Stimulated activated CD4-positive, alpha-beta T cell treated with anti-CD3 and anti-CD28 coated beads, TNF-alpha, amount 100 ng/mL, for 24 hours (primary cell): Measurements from ENCODE around the gene MAP2K7.
"Not testable (repeated sequence)": the region's sequence is repeated elsewhere in the genome, so short reads cannot be mapped to it uniquely, and the experiment has no call there.

ENCODE experiments used
- DNase-seq, 3 experiments: peaks; one replicate each; pipeline ENCODE4 v3.0.0-alpha.2; 2020; ENCODE audit warnings: low read depth in 3 of 3

MAP2K7 gene

DNA sequence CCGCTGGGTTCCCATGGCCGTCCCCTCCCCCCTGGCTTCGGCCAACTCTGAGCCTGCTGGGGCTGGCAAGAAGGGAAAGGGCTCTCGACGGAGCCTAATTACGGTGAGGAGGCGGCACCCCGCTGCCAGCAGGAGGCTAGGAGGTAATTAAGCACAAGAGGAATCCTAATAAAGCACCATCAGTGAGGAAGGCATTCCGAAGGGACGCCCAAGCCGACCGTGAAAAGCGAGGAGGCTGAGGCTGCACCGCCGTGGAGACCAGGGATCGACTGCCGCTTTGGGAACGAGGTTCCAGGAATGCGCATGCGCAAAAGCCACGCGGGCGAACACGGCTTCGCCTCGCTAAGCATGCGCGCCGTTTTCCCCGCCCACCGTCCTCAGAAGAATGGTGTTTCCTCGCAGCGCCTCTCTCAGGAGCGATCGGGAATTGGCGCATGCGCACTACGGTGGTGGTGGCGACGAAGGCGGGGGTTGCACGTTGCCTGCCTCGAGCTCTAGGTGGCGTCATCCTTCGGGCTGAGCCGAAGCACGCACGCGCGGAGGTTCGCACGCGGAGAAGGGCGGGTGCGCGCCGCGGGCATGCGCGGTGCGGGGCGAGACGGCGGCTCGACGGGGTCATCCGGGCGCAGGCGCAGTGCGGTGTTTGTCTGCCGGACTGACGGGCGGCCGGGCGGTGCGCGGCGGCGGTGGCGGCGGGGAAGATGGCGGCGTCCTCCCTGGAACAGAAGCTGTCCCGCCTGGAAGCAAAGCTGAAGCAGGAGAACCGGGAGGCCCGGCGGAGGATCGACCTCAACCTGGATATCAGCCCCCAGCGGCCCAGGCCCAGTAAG, at the start of gene MAP2K7:
TSS of gene MAP2K7 (plus strand) at position 634 of the 830 bp plus-strand sequence. CDS start at position 702, 68 bp downstream.
- peak; percentile 100 for DNase-seq

DNA sequence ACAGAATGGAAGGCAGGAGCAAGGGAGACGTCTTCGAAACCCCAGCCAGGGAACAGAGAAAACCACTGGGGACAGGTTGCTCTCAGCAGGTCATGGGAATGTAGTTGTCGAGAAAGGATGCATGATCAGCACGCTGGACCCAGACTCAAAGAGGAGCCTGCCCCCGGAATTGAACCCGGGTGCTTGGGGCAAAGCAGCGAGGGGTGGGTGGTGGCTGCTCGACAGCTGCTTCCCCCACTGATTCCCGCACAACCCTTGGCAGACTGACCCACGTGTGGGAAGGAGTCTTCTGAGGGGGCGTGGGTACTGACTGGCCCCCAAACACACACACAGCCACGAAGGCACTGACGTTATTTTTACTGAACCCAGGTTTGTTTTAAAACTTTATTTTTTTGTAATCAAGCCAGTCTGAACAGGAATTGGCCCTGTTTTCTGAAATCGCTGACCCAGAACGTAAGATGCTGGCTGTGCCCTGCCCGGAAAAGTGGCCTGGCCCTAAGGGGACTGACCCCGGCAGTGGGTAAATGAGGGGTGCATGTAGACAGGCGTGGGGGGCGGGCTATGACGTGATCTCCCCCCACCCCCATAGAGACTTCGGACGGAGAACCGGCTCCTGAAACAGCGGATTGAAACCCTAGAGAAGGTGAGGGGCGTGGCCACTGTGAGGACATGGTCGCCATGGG, 48.1 kb upstream of the MAP2K7 start:
- no peak for DNase-seq

DNA sequence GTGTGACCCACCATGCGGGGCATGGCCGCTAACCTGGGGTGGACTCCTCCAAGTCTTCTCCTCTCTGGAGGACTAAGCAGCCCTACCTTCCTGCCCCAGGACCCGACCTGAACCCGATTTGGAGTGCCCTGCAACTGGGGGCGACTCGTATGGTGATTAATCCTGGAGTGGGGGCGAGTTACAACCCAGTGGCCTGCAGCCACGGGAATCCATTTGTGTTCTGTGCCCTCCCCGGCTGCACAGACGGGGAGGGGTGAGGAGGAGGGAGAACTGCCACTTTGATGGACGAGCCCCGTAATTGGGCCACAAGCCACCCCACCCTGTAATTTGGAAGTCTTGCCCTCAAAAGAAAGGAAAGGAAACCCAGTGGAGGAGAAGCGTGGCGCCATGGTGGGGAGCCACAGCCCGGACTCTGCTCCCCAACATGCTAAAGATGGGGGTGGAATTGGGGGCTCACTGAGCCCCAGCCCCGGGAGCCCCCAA, 47.5 kb upstream of the MAP2K7 start:
- no peak for DNase-seq

DNA sequence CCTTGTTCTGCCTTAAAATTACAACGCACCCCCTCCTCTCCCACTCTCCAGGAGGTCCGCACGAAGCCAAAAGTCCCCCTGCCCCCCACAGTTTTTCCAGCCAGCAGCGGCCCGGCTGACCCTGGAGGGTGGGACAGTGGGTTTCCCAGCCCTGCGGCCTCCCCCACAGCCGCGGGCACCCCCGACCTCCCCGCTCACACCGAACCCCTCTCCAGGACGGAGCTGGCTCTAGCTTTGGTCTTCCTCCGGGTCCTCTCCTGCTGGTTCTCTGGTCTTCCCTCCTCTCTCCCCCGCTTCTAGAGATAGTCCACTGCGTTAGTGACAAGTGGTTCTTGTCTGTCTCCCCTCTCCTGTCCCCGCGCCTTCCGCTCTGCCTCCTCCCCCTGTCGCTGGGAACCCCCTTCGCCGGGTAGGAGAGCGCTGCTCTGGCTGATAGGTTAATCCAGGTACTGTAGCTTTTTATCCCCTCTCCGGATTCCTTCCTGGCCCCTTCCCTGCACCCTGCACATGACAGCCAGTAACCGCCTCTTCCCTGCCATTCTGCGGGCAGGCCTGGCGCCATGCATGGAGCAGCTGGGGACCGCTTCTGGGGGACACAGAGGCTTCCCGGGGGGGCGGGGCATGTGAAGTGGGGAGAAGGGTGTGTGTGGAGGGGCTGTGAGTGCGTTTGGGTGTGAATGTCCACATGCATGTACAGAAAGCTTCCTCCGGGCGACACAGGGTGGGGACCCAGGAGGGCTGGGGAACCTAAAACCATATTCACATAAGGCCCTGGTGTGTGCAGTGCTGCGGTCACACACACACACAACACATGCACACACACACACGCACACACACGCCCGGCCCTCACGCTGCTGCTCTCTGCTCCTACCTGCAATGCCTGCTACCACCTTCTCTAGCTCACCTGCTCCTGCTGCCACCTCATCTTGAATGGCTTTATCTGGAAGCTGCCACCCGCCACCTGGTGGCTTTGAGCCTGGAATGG, 46.7 kb upstream of the MAP2K7 start:
- no peak for DNase-seq

DNA sequence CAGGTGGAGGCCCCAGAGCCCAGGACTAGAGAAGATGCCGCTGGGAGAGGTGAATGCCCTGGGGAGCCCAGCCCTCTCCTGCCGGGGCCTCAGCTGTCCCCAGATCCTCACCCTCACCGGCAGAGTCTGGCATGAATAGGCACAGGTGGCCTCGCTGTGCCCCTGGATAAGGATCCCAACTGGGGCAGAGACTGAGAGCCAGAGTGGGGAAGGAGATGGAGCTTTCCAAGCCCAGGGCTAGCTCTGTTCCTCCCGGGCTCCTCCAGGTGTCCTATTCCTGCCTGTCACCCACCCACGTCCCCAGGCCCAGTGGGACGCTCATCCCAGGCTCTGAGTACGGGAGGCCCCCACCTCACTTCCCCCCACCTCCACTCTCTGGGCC, 46.0 kb upstream of the MAP2K7 start:
- no peak for DNase-seq

DNA sequence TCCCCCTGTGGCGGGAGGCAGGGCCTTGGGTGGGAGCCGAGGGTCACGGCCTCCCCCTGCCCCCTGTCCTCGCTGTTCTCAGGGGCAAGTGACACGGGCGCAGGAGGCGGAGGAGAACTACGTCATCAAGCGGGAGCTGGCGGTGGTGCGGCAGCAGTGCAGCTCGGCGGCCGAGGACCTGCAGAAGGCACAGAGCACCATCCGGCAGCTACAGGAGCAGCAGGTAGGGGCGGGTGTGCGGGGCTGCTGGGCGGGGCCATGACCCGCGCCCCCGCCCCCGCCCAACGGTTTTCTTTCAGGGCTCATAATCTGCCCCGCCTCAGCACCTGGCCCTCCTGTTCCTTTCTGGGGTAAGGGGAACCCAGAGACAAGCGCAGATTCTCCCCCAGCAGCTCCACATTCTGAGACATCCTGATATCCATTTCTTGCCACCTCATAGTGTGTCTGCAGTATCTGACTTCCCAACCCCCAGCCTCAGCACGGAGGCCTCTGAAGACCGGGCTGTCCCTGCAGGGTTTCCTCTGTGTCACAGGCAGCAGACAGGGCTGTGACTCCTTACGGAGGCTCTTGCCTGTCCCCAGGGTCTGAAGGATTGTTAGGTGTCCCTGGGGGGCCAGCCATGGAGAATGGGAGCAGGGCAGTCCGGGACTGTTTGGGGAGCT, 45.4 kb upstream of the MAP2K7 start:
- no peak for DNase-seq

DNA sequence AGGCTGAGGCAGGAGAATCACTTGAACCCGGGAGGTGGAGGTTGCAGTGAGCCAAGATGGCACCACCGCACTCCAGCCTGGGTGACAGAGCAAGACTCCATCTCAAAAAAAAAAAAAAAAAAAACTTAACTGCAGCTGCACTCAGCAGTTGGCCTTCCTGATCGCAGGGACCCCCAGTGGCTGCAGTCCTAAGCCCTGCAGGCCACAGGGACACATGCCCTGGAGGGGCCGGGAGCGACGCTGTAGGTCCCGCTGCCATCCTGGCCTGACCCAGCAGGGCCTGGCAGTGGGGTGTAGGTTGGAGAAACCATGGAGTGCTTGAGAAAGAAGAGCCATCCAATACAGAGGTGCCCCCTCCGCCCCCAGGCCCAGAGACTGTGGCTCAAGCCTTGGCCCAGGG, 44.6 kb upstream of the MAP2K7 start:
- not testable (repeated sequence) for DNase-seq

DNA sequence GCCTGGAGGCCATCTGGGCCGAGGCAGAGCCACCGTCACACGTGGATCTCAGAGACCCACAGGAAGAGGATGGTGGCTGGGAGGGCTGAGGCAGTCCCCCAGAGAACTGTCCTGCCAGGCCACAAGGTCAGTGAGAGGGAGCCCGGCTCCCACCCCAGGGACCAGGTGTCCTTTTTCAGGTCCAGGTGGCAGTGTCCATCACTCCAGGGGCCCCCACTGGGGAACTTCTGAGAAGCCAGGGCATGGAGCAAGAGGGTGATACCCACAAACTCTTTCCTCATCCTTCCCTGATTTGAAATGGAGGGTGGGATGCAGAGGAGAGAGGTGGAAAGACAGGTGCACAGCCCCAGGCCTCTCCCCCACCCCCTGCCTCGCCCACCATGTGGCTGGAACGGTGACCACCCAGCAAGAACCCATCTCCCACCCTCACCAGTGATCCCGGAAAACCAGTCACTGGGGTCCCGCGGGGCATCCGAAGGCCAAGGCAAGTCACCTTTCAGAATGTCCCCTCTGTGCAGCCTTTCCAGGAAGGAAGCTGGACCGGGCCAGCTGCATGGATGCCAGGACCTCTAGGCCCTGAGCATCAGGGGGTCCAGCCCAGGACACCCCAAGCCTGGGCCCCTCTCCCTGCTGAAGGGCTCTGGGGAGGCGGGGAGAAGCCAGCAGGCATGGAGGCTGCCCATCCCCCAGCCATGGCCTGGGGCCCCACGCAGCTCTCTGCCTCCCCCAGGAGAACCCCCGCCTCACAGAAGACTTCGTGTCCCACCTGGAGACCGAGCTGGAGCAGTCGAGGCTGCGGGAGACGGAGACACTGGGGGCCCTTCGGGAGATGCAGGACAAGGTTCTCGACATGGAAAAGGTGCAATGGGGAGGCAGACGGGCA, 43.6 kb upstream of the MAP2K7 start:
- DNase-seq = no peak

DNA sequence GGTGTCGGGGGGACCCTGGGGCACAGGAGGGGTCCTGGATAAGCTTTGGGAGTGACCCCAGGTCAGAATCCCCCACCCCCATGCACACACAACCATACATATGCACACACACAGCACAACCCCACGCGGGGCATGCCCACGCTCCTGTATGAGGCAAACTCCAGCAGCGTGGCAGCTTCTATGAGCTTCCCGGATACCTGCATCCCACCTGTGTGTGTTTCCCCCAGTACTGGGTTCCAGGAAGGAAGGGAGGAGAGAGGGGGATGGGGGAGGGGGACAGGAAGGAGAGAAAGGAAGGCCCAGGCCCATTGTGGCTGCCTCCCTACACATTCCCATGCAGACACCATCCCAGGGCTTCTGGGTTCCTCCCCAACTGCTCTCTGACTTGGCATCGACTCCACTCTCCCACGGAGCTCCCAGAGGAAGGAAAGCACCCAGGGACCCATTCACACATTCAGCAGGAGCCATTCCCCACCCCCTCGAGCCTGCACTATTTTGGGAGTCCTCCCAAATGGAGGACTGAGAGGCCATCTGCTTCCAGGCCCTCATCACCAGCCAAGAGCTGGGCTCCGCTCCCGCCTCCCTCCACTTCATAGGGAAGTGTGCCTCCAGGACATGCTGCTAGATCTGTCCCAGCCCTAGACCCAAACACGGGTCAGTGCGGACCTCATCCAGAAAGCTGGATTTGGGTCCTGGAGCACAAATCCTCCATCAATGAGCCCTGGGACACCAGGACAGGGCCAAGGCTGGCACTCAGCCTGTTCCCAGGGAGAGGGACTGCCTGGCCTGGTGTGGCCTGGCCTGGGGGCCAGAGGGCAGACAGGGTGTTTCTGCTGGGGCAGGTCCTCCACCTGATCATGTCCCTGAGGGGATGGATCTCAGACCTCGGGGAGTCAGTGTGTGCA, 42.7 kb upstream of the MAP2K7 start:
- no peak for DNase-seq

DNA sequence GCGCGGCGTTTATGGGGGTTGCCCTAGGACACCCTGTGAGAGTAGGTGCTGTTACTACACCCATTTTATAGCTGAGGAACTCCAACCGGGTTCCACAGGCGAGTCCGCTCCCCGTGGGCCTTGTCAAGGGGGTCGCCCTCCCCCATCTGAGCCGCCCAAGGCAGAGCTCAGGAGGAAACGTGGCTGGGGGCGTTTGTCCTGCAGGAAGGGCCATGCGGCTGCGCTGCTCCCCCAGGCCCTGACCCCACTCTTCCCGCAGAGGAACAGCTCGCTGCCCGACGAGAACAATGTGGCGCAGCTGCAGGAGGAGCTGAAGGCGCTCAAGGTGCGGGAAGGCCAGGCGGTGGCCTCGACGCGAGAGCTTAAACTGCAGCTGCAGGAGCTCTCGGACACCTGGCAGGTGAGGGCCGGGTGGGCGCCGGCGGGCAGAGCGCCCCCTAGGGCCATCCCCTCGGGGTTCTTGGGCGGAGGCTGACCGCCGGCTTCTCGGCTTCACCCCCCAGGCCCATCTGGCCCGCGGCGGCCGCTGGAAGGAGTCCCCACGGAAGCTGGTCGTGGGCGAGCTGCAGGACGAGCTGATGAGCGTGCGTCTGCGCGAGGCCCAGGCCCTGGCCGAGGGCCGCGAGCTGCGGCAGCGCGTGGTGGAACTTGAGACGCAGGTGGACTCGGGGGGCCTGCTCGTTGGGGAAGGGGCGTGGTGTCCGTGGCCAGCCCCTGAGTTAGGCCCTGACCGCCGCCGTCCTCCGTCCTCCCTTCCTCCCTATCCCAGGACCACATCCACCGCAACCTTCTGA, 41.9 kb upstream of the MAP2K7 start:
- DNase-seq = no peak

DNA sequence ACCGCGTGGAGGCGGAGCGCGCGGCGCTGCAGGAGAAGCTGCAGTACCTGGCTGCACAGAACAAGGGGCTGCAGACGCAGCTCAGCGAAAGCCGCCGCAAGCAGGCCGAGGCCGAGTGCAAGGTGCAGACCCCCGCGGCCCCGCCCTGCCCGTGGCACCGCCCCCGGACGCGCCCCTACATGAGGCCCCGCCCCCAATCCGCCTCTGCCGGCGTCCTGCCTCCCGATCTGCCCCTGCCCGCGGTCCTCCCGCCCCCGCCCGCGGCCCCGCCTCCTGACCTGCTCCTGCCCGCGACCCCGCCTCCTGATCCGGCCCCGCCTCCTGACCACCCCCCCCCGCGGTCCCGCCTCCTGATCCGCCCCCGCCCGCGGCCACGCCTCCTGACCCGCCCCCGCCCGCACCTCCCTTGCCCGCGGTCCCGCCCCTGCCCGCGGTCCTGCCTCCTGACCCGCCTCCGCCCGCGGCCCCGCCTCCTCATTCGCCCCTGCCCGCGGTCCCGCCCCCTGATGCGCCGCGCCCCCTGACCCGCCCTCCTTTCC, 41.2 kb upstream of the MAP2K7 start:
- peak; percentile 28 to 79 (median 43) for DNase-seq

DNA sequence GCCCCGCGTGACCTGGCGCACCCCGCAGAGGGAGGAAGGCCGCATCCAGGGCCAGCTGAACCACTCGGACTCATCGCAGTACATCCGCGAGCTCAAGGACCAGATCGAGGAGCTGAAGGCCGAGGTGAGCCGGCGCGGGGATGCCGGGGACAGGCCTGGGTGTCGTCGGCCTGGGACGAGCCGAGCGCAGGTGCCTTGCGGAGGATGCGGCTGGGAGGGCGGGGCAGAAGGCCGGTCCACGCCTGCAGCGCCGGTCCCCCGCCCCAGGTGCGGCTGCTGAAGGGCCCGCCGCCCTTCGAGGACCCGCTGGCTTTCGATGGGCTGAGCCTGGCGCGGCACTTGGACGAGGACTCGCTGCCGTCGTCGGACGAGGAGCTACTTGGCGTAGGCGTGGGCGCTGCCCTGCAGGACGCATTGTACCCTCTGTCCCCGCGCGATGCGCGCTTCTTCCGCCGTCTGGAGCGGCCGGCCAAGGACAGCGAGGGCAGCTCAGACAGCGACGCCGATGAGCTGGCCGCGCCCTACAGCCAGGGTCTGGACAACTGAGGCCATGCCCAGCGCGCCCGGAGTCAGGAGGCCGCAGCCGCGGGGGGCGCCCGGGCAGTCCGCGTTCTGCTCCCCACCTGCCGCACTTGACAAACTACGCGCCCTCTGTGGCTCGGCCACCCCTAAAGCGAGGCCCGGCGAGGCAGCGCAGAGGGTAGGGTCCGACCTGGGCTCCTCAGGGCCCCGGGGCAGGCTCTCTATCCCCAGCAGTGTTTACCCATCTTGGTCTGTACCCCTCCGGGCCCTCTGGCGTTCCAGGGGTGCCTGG, 40.3 kb upstream of the MAP2K7 start:
- no peak for DNase-seq

DNA sequence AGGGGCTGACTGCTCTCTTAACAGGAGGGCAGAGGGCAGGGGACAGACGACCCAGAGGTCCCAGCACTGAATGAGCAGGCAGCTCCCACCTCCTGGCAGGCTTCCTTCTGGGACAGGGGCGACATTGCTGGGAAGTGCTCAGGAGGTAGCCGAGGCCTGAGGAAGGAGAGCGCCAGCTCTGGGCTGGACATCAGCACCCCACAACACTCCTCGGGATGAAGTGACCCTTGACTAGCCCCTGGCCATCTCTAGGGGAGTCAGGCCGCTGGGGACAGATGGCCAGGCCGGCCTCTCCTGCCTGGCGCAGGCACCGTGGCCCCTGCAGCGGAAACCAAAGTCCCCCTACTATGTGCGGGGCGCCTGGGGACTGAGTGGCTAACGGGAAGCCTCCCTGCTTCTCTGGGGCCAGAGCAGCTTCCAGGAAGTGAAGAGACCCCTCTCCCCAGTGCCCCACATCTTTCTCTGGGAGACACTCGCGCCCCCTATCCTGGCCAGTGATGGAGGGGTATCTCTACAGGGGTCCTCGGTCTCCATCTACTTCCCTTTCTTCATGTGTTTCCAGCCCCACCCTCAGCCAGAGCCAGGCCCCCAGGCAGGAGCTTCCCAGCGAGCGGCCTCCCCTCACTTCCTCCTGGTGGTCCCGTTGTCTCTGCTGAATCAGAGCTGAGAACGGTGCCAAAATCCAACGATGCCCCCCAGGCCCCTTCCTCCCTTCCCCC, 39.5 kb upstream of the MAP2K7 start:
- DNase-seq = no peak

DNA sequence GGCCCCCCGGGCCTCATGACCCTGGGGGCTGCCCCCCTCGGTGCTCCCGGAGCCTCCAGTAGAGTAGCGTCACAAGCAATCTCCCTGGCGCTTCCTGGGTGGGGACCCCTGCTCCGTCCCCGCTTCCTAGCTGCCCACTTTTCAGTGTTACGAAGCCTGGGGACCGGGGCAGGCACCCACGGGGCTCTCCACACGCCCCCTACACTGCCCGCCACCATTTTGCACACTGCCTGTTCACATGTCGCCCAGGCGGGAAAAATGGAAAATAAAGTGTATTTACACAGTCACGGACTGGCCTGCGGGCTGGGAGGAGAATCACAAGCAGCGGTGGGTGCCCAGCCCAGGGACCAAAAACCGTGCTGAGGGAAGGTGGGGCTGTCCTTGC, 39.0 kb upstream of the MAP2K7 start:
- no peak for DNase-seq

DNA sequence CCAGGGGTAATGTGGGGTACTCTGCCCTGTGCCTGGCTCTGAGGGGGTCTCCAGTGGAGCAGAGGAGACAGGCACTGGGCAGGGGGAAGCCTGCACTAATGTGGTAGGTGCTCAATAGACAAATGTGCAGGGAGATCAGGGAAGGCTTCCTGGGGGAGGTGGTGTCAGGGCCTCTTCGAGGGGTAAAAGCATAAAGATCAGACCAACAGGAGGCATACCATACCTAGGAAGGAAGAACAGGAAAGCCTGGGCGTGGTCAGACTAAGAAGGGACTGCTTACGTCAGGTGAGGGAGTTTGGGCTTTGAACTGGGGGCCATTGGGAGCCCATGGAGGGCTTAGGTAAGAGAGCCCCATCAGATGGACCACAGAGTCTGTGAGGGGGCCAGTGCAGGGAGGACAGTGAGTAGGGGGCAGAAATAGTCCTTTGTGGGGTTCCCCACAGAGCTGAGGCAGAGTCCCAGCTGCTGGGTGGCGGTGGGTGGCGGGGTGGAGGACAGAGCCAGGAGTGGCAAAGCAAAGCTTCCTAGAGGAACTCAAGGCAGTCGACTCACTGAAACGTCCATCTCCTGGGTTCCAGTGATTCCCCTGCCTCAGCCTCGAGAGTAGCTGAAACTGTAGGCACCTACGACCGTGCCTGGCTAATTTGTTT, 38.3 kb upstream of the MAP2K7 start:
- DNase-seq = no peak

DNA sequence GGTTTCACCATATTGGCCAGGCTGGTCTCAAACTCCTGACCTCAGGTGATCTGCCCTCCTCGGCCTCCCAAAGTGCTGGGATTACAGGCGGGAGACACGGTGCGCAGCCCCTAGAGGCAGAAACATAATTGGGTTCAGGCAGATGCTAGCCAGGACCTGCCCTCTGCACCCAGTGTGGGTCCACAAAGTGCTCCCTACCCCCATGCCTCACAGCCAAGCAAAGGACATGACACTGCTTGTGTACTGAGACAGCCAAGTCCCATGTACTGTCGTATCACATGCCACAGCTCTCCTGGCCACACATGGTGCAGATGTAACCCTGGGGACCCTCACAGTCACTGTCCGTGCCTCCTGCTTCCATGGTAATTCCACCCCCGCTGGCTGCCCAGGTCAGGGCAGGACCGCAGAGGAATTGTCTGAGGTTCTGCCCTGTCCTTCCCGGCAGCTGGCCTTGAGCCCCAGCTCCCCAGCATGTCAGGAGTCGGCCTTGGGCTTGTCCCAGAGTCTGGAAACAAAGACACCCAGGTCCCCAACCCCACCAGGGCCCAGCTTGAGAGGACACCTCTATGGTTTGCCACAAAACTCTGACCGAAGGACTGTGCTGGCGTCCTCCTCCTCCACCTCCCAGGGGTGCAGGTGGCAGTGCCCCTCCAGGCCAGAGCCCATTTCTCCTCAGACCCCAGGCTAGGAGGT, 37.1 kb upstream of the MAP2K7 start:
- DNase-seq = no peak
